ENCODE data around the gene NOXRED1.
A peak's percentile ranks its signal among the peaks of the same experiment; 100 is the strongest.

NOXRED1 gene

DNA sequence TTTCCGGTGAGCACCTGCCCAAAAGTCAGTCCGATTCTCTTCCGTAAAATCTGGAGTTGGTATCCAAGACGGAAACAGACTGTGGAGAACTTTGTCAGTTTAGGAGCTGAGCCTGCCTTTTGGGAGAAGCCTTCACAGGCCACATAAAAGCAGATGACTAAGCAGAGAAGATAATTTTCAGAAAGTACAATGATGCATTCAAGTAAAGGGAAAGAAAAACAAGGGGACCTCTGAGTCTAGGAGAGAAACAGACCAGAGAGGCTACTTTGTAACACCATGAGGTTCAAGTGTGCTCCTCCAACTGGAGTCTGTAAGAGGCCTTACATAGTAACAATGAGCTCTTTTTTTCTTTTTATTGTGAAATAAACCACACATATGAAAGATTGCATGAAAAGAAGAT is 67.5 kb downstream of the NOXRED1 start:
- Histone ChIP-seq H3K79me2 (ENCODE audit: control insufficient read depth, low read length) (peaks cover 79% of the 10 kb centered on the region), H3K27me3 (ENCODE audit: control insufficient read depth, low read length) (no peaks in the 10 kb centered on the region), H3K9me3 (ENCODE audit: control insufficient read depth, insufficient read depth, low read length) (no peaks in the 10 kb centered on the region), H3K36me3 (ENCODE audit: control insufficient read depth, low read length) (peaks cover 33% of the 10 kb centered on the region), H3K4me3 (ENCODE audit: low read length) (no peak overlapping the region), H3F3A (ENCODE audit: control insufficient read depth, insufficient read depth) (no peaks in the 10 kb centered on the region; the same call in 1 of the 2 replicates), H4K20me1 (ENCODE audit: control insufficient read depth, insufficient read depth, low read depth, low read length) (no peaks in the 10 kb centered on the region), H3K9me2 (replicated peaks; ENCODE audit: control insufficient read depth, low read length) (no peaks in the 10 kb centered on the region), H3K4me1 (ENCODE audit: control insufficient read depth, low read length) (peaks cover 37% of the 10 kb centered on the region), H3K4me2 (ENCODE audit: low read length) (no peak overlapping the region), H3K27ac (ENCODE audit: low read depth, low read length) (no peak overlapping the region)
- TF ChIP-seq, protein P1, sequence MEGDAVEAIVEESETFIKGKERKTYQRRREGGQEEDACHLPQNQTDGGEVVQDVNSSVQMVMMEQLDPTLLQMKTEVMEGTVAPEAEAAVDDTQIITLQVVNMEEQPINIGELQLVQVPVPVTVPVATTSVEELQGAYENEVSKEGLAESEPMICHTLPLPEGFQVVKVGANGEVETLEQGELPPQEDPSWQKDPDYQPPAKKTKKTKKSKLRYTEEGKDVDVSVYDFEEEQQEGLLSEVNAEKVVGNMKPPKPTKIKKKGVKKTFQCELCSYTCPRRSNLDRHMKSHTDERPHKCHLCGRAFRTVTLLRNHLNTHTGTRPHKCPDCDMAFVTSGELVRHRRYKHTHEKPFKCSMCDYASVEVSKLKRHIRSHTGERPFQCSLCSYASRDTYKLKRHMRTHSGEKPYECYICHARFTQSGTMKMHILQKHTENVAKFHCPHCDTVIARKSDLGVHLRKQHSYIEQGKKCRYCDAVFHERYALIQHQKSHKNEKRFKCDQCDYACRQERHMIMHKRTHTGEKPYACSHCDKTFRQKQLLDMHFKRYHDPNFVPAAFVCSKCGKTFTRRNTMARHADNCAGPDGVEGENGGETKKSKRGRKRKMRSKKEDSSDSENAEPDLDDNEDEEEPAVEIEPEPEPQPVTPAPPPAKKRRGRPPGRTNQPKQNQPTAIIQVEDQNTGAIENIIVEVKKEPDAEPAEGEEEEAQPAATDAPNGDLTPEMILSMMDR (IDR thresholded peaks at IDR 0.05; ENCODE audit: low read depth, low read length, poor library complexity, severe bottlenecking): no peak
- no peak for TF ChIP-seq EZH2phosphoT487 (IDR thresholded peaks at IDR 0.05; ENCODE audit: borderline replicate concordance, low read length)

DNA sequence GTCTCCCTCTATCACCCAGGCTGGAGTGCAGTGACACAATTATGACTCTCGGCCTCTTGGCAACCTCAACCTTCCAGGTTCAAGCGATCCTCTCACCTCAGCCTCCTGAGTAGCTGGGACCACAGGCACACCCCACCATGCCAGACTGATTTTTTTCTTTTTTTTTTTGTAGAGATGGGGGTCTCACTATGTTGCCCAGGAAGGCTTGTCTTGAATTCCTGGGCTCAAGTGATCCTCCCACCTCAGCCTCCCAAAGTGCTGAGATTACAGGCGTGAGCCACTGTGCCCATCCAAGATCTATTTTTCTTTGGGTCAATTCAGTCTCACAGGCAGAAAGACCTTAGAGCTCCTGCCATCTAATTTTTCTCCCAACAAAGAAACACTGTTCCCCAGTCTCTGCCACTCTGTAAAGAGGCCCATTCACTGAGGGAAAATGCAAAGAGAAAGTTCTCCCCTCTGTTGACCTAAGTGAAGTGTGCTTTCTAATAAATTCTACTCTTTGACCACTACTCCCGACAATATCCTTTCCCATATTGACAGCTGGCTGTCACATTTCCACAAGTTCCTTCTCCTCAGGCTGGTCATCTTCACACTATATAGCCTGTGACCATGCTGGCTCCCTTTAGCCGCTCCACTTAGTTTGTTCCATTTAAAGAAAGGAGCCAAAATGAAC is 69.7 kb downstream of the NOXRED1 start:
- H3K79me2 ChIP-seq (ENCODE audit: control insufficient read depth, low read length): peaks cover 57% of the 10 kb centered on the region
- H3K4me3 ChIP-seq (ENCODE audit: low read length): no peak overlapping the region
- peaks cover 3% of the 10 kb centered on the region; the same call in 1 of the 2 replicates for H3F3A ChIP-seq (ENCODE audit: control insufficient read depth, insufficient read depth)
- no peak overlapping the region for H3K4me2 ChIP-seq (ENCODE audit: low read length)
- H3K27me3 ChIP-seq (ENCODE audit: control insufficient read depth, low read length): no peaks in the 10 kb centered on the region
- H4K20me1 ChIP-seq (ENCODE audit: control insufficient read depth, insufficient read depth, low read depth, low read length): no peaks in the 10 kb centered on the region
- H3K27ac ChIP-seq (ENCODE audit: low read depth, low read length): no peak overlapping the region
- TF ChIP-seq, protein P1 (IDR thresholded peaks at IDR 0.05; ENCODE audit: low read depth, low read length, poor library complexity, severe bottlenecking): no peak
- no peak for TF ChIP-seq EZH2phosphoT487 (IDR thresholded peaks at IDR 0.05; ENCODE audit: borderline replicate concordance, low read length)
- H3K4me1 ChIP-seq (ENCODE audit: control insufficient read depth, low read length): peaks cover 29% of the 10 kb centered on the region
- H3K9me3 ChIP-seq (ENCODE audit: control insufficient read depth, insufficient read depth, low read length): no peaks in the 10 kb centered on the region
- H3K9me2 ChIP-seq (replicated peaks; ENCODE audit: control insufficient read depth, low read length): no peaks in the 10 kb centered on the region
- peaks cover 37% of the 10 kb centered on the region for H3K36me3 ChIP-seq (ENCODE audit: control insufficient read depth, low read length)

DNA sequence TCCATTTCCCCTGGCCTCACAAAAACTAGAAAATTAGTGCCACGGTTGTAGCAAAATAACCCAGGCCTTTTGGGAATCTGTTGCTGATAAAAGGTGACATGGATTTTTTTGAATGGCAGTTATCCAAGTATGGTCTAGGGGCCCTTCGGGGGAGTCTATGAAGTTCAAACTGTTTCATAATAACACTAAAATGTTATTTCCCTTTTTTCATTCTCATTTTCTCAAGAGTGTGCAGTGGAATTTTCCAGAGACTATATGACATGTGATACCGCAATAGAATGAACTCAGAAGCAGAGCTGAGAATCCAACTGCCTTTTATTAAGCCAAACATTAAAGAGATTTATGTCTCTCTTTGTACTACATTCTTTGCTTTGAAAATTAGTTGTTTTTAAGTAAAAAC is 75.6 kb downstream of the NOXRED1 start:
- Histone ChIP-seq H3K4me3 (ENCODE audit: low read length) (no peak overlapping the region), H3K27ac (ENCODE audit: low read depth, low read length) (peak overlapping the region; percentile 13; the same call in 1 of the 2 replicates), H3K9me2 (replicated peaks; ENCODE audit: control insufficient read depth, low read length) (no peaks in the 10 kb centered on the region), H3K79me2 (ENCODE audit: control insufficient read depth, low read length) (peaks cover 10% of the 10 kb centered on the region), H3K27me3 (ENCODE audit: control insufficient read depth, low read length) (no peaks in the 10 kb centered on the region), H3F3A (ENCODE audit: control insufficient read depth, insufficient read depth) (peaks cover 3% of the 10 kb centered on the region; the same call in 1 of the 2 replicates), H3K4me1 (ENCODE audit: control insufficient read depth, low read length) (peaks cover 28% of the 10 kb centered on the region), H3K4me2 (ENCODE audit: low read length) (peak overlapping the region; percentile 16), H4K20me1 (ENCODE audit: control insufficient read depth, insufficient read depth, low read depth, low read length) (no peaks in the 10 kb centered on the region), H3K36me3 (ENCODE audit: control insufficient read depth, low read length) (peaks cover 72% of the 10 kb centered on the region), H3K9me3 (ENCODE audit: control insufficient read depth, insufficient read depth, low read length) (no peaks in the 10 kb centered on the region)
- no peak for TF ChIP-seq EZH2phosphoT487 (IDR thresholded peaks at IDR 0.05; ENCODE audit: borderline replicate concordance, low read length)
- TF ChIP-seq, protein P1 (IDR thresholded peaks at IDR 0.05; ENCODE audit: low read depth, low read length, poor library complexity, severe bottlenecking): no peak

All from DOHH2 (cell line).